ENCODE measurements around the gene ZNF287.
A peak's percentile ranks its signal among the peaks of the same experiment; 100 is the strongest.

Gene ZNF287

GRCh38 chr17:16515933-16516332 is 53.1 kb downstream of the ZNF287 start:
- no peak for DNase-seq

GRCh38 chr17:16513873-16514272 is 55.1 kb downstream of the ZNF287 start:
- DNase-seq, result no peak

GRCh38 chr17:16512011-16512410 is 57.0 kb downstream of the ZNF287 start:
- DNase-seq, result peak; percentile 21

GRCh38 chr17:16511593-16511992 is 57.4 kb downstream of the ZNF287 start:
- no peak for DNase-seq

DNA sequence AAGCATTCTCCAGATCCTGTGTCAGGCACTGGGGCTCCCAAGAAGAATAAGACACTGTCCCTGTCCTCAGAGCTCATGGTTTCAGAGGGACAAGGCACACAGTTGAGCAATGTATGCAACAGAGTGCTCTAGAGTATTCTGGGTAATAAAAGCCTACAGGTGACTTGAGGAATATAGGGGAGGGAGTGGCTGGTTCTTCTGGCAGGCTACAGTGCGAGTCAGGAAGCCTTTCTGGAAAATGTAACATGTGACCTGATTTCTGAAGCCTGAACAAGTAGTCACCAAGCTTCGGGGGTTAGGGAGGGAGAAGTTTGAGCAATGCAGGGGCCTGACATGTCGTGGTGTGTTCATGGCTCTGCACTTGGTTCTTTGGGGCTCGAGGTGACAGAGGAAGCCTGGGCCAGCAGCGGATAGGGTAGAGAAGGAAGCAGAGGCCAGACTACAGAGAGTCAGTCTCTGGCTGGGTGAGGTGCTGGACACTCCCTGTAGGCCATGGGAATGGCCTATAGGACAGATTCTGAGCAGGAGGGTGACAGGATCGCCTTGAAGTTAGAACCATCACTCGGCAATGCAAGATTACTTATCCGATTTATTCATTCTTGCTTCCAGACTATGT is 61.0 kb downstream of the ZNF287 start:
- DNase-seq, result no peak

GRCh38 chr17:16506188-16506587 is 62.8 kb downstream of the ZNF287 start:
- DNase-seq, result no peak

- no peak for DNase-seq
Measured at GRCh38 chr17:16504984-16505383, 64.0 kb downstream of the ZNF287 start.
